HEK293 (cell line): ENCODE results near the gene BIK.
A peak's percentile ranks its signal among the peaks of the same experiment; 100 is the strongest.

Source experiments
- AEBP2 ChIP-seq: fragments of 450-650 bp; formaldehyde crosslinking; IDR thresholded peaks from 2 replicates; pipeline ENCODE4 v1.5.1; 2016; ENCODE audit warnings: missing biosample characterization, missing genetic modification characterization, borderline replicate concordance
- GLI2 ChIP-seq: fragments of 450-650 bp; formaldehyde crosslinking; IDR thresholded peaks from 2 replicates; pipeline ENCODE4; 2017; ENCODE audit warnings: missing biosample characterization, missing genetic modification characterization, low read depth, borderline replicate concordance
- HOXC10 ChIP-seq: sonication (generic); formaldehyde crosslinking; IDR thresholded peaks from 2 replicates; pipeline ENCODE4 v1.8.1; 2023; ENCODE audit warnings: mild to moderate bottlenecking, missing genetic modification reagents
- HOXD13 ChIP-seq: sonication (generic); formaldehyde crosslinking; IDR thresholded peaks from 2 replicates; pipeline ENCODE4 v1.8.0; 2022; ENCODE audit warnings: missing genetic modification reagents, borderline replicate concordance
- KLF10 ChIP-seq: fragments of 450-650 bp; IDR thresholded peaks from 2 replicates; pipeline ENCODE4 v1.5.1; 2018; ENCODE audit warnings: missing biosample characterization, mild to moderate bottlenecking, missing genetic modification characterization
- OVOL3 ChIP-seq: fragments of 450-650 bp; formaldehyde crosslinking; IDR thresholded peaks from 2 replicates; pipeline ENCODE4 v1.5.1; 2016; ENCODE audit warnings: missing biosample characterization, missing genetic modification characterization
- RBAK ChIP-seq: fragments of 450-650 bp; formaldehyde crosslinking; IDR thresholded peaks from 2 replicates; pipeline ENCODE4 v1.5.1; 2016; ENCODE audit warnings: missing biosample characterization, missing genetic modification characterization
- WT1 ChIP-seq: fragments of 450-650 bp; formaldehyde crosslinking; IDR thresholded peaks from 2 replicates; pipeline ENCODE4 v1.5.1; 2016; ENCODE audit warnings: missing biosample characterization, missing genetic modification characterization
- ZBTB1 ChIP-seq: fragments of 450-650 bp; formaldehyde crosslinking; IDR thresholded peaks from 2 replicates; pipeline ENCODE4 v1.5.1; 2016; ENCODE audit warnings: missing biosample characterization, missing genetic modification characterization
- ZBTB10 ChIP-seq: fragments of 450-650 bp; formaldehyde crosslinking; IDR thresholded peaks from 2 replicates; pipeline ENCODE4 v1.5.1; 2016; ENCODE audit warnings: missing biosample characterization, missing genetic modification characterization
- ZBTB48 ChIP-seq: fragments of 450-650 bp; formaldehyde crosslinking; IDR thresholded peaks from 2 replicates; pipeline ENCODE4 v1.5.1; 2016; ENCODE audit warnings: missing biosample characterization, missing genetic modification characterization
- ZFHX2 ChIP-seq: fragments of 450-650 bp; formaldehyde crosslinking; conservative IDR thresholded peaks from 2 replicates; pipeline ENCODE4 v1.5.1; 2016; ENCODE audit warnings: missing biosample characterization, missing genetic modification characterization
- ZIC2 ChIP-seq: fragments of 450-650 bp; formaldehyde crosslinking; IDR thresholded peaks from 2 replicates; pipeline ENCODE4 v1.5.1; 2016; ENCODE audit warnings: missing biosample characterization, missing genetic modification characterization
- ZNF114 ChIP-seq: fragments of 450-650 bp; formaldehyde crosslinking; IDR thresholded peaks from 2 replicates; pipeline ENCODE4 v1.5.0; 2017; ENCODE audit warnings: missing biosample characterization, missing genetic modification characterization
- ZNF140 ChIP-seq: fragments of 450-650 bp; formaldehyde crosslinking; IDR thresholded peaks from 2 replicates; pipeline ENCODE4 v1.5.1; 2016; ENCODE audit warnings: missing biosample characterization, missing genetic modification characterization
- ZNF175 ChIP-seq: fragments of 450-650 bp; formaldehyde crosslinking; IDR thresholded peaks from 2 replicates; pipeline ENCODE4 v1.5.1; 2016; ENCODE audit warnings: missing biosample characterization, missing genetic modification characterization
- ZNF184 ChIP-seq: fragments of 450-650 bp; IDR thresholded peaks from 2 replicates; pipeline ENCODE4 v1.5.1; 2018; ENCODE audit warnings: missing biosample characterization, mild to moderate bottlenecking, missing genetic modification characterization
- ZNF202 ChIP-seq: fragments of 450-650 bp; formaldehyde crosslinking; IDR thresholded peaks from 2 replicates; pipeline ENCODE4 v1.5.1; 2016; ENCODE audit warnings: missing biosample characterization, missing genetic modification characterization, borderline replicate concordance
- ZNF280D ChIP-seq: fragments of 450-650 bp; formaldehyde crosslinking; IDR thresholded peaks from 2 replicates; pipeline ENCODE4 v1.5.1; 2016; ENCODE audit warnings: missing biosample characterization, missing genetic modification characterization
- ZNF311 ChIP-seq: fragments of 450-650 bp; formaldehyde crosslinking; IDR thresholded peaks from 2 replicates; pipeline ENCODE4 v1.5.1; 2017; ENCODE audit warnings: missing biosample characterization, missing genetic modification characterization, borderline replicate concordance
- ZNF354C ChIP-seq: fragments of 450-650 bp; formaldehyde crosslinking; IDR thresholded peaks from 2 replicates; pipeline ENCODE4 v1.5.1; 2016; ENCODE audit warnings: missing biosample characterization, missing genetic modification characterization, low read depth, borderline replicate concordance
- ZNF398 ChIP-seq: fragments of 450-650 bp; formaldehyde crosslinking; IDR thresholded peaks from 2 replicates; pipeline ENCODE4 v1.5.1; 2017; ENCODE audit warnings: missing biosample characterization, missing genetic modification characterization
- ZNF514 ChIP-seq: fragments of 450-650 bp; formaldehyde crosslinking; IDR thresholded peaks from 2 replicates; pipeline ENCODE4 v1.5.1; 2016; ENCODE audit warnings: missing biosample characterization, missing genetic modification characterization
- ZNF621 ChIP-seq: fragments of 450-650 bp; formaldehyde crosslinking; IDR thresholded peaks from 2 replicates; pipeline ENCODE4 v1.5.1; 2017; ENCODE audit warnings: missing biosample characterization, missing genetic modification characterization
- ZNF624 ChIP-seq: fragments of 450-650 bp; formaldehyde crosslinking; IDR thresholded peaks from 2 replicates; pipeline ENCODE4 v1.5.1; 2017; ENCODE audit warnings: missing biosample characterization, missing genetic modification characterization
- ZNF645 ChIP-seq: fragments of 450-650 bp; formaldehyde crosslinking; IDR thresholded peaks from 2 replicates; pipeline ENCODE4; 2016; ENCODE audit warnings: missing biosample characterization, missing genetic modification characterization

BIK gene

GRCh38 chr22:43142880-43143562 lies 32.5 kb downstream of the BIK start, which contains the start of gene MCAT (continued):
- no peak for TF ChIP-seq AEBP2 (tag by site-specific recombination)
- TF ChIP-seq ZNF514 (tag by site-specific recombination) = no peak
- TF ChIP-seq ZBTB48 (tag by site-specific recombination) = no peak
- no peak for TF ChIP-seq HOXC10 (CRISPR knock-in tag)
- TF ChIP-seq ZFHX2 (tag by site-specific recombination) = no peak; the same call in 1 of the 2 replicates
- no peak for TF ChIP-seq ZNF624 (tag by site-specific recombination)
- no peak for TF ChIP-seq ZNF175
- TF ChIP-seq WT1 = no peak
- TF ChIP-seq ZNF398 (tag by site-specific recombination) = peak; percentile 16; the same call in 1 of the 2 replicates
- no peak for TF ChIP-seq ZNF184 (tag by site-specific recombination)
- peak; percentile 65 for TF ChIP-seq KLF10 (tag by site-specific recombination)
- no peak for TF ChIP-seq ZNF202
- TF ChIP-seq ZBTB10 (tag by site-specific recombination) = no peak
- peak; percentile 15; the same call in 1 of the 2 replicates for TF ChIP-seq ZIC2 (tag by site-specific recombination)
- no peak for TF ChIP-seq ZBTB1
- TF ChIP-seq ZNF114 (tag by site-specific recombination) = no peak
- TF ChIP-seq ZNF354C (tag by site-specific recombination) = no peak
- TF ChIP-seq ZNF621 (tag by site-specific recombination) = no peak
- TF ChIP-seq GLI2 (tag by site-specific recombination) = no peak
- no peak for TF ChIP-seq HOXD13 (CRISPR knock-in tag)
- TF ChIP-seq ZNF311 (tag by site-specific recombination) = no peak
- TF ChIP-seq ZNF140 (tag by site-specific recombination) = no peak
- TF ChIP-seq ZNF645 (tag by site-specific recombination) = no peak
- 0 out of 2 replicates have a peak, but pooled peaks have one; percentile 59 for TF ChIP-seq OVOL3 (tag by site-specific recombination)
- TF ChIP-seq RBAK = no peak
- no peak for TF ChIP-seq ZNF280D (tag by site-specific recombination)
